Activated T-helper 1 cell treated with Interleukin-2 at 50 U/mL for 16 hours (primary cell): ENCODE data around the gene CDC23.

Experiments used
- DNase-seq: peaks from one replicate; pipeline ENCODE4 v3.0.0-alpha.2; 2020; ENCODE audit warnings: low read depth

The CDC23 gene

DNA sequence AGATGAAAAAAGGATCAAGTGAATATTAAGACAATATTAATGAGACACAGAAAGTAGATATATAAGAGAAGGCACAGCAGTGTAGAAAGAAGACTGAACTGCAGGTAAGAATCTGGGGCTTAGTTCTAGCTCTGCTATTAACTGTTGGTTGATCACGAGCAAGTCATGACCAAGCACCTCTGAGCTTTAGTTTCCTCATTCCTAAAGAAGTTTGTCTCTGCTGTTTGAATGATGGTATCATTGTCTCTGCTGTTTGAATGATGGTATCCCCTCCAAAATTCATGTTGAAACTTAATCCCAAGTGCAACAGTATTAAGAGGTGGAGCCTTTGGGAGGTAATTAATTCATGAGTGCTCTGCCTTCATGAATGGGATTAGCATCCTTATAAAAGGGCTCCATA is 71.4 kb downstream of the CDC23 start:
- no peak for DNase-seq

DNA sequence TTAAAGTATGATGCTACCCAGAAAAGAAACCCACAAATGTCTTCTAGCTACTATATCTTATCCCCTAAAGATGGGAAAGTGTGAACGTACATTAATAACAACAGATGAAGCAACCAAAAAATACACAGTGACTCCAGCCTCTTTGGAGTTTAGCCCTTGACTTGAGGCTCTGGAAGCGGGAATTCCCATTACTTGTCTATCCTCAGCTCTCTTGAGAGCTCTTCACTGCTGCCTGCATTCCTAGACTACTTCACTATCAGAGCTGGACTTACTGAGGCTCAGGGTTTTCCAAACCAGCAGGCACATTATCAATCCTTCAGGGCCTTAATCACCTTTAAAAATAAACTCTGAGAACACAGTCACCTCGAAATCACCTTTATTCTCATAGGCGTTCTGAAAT is 72.9 kb downstream of the CDC23 start:
- no peak for DNase-seq

DNA sequence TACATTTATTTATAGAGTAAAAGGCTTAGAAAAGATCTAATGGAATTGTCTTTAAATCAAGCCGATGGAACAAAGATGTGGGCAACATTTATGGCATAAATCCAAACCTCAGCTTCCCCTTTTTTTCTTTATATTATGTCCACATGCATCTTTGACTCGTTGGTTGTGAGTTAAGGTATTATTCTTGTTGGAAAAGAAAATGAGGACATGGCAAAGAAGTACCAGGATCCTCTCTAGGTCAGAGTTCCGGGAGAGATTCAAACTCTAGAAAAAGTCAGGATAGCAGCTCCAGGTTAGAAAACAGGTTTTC is 73.4 kb downstream of the CDC23 start:
- DNase-seq = no peak

DNA sequence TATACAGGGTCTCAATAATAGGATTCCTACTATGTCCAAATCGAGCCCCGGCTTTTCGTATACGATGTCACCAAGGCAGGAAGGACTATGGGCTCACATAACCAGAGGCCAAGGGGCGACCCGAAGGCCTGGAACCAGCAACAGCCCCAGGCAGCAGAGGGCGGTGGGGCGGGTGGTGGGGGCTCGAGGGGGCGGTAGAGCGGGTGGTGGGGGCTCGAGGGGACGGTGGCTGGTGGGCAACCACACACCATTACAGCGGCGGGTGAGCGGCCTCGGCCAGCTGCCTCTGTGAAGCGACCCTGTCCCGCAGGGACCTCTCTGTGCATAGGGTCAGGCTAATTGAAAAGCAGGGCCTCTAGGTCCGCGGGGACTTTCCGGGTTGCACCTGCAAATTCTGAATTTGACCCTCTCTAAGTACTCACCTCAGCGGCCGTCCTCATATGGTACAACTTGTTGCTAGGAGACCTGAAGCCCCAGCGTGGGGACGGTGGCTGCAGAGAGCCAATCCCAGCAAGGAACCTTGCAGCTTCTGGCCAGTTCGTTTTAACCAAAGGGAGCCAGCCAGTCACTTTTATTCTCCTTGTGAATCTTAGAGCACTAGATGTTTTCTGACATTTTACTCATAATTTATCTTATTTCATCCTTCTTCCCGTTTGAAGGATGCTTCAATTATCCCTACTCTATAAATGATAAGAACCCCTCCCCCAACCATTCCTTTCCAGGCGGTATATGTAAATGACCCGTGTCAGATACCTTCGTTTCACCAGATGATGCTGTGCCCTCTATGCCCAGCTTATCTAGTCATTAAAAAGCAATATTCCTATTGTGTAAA is 74.0 kb downstream of the CDC23 start, which contains the start of gene NME5:
TSS of gene NME5 (minus strand) at position 480 of the 832 bp plus-strand sequence. CDS start 648 bp downstream, outside the sequence.
- no peak for DNase-seq
